CD4-positive, alpha-beta T cell treated with Interferon alpha-2 for 1 hour (primary cell): ENCODE results near the gene DENND1C.

Source experiments
- DNase-seq, 2 donors: peaks; one replicate each; pipeline ENCODE4 v3.0.0-alpha.2; 2020 to 2022

Gene DENND1C

DNA sequence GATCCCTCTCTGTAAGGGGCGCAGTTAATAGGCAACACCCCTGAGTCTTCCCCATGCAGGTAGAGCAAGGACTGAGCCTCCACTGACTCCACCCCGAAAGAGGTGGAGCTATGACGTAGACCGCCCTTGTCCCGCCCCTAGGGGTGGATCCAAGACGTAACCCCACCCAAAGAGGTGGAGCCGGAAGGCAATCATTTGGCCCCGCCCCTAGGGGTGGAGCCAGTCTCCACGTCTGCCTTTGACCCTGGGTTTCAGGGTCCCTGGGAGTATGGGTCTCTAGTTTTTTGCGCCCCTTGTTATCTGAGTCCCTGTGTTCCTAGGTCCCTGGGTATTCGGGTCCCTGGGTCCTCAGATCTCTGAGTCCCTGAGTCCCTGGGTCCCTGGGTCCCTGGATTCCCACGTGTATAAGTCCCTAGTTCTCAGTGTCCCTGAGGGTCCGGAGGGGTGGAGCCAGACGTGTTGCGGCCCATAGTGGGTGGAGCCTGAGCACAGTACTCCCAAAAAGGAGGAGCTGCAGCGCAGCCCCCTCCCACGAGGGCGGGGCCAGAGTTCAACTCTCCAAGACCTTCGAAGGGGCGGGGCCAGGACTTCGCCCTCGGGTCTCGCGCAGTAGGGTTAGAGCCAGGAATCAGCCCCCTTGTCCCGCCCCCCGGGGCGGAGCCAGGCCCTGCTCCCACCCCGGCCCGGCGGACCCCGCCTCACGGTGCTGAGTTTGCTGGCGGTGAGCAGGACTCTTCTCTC, 5.3 kb downstream of the DENND1C start:
- peak; percentile 54 to 73 for DNase-seq

DNA sequence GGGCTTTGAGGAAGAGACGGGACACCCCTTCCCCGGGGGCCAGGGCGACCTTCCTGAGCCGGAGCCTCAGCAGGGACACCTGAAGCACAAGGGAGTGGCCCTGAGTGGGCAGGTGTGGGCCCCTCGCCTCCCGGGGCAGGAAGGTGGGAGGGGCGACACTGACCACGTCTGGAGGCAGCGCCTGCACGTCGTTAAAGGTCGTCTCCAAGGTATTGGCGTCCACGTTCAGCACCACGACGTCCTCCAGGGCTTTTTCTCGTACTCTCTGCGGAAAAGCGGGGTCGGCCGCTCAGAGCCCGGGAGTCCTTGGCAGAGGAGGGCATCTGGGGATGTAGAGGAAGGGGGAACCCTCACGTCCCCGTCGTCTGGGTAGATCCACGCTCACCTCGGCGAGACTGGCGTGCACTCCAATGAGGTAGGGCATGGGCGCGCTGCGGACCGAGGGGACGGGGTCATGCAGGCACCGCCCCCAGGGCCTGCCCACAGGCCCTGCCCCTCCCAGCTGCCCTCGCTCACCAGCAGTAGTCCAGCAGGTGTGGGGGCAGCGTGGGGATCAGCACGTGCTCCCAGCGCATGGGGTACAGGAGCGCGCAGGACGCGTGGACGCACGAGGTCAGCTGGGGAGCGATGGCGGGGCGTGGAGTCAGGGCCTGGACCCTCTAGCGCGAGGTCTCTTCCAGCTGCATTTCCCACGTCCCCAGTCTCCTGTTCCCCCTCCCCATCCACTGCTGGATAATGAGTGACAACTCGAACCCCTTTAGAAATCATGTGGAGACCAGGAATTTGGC, 6.1 kb downstream of the DENND1C start:
- DNase-seq: no peak

DNA sequence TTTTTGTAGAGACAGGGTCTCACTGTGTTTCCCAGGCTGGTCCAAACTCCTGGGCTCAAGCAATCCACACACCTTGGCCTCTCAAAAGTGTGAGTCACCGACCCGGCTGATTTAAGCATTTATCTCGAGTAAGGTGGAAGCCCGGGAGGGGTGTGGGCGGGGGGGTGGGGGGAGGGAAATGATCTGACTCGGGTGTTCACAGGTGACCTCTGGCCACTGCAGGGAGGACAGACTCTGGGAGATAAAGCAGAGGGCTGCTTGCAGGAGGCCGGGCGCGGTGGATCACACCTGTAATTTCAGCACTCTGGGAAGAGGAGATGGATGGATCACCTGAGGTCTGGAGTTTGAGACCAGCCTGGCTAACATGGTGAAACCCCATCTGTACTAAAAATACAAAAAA, 7.9 kb downstream of the DENND1C start:
- DNase-seq: no peak

DNA sequence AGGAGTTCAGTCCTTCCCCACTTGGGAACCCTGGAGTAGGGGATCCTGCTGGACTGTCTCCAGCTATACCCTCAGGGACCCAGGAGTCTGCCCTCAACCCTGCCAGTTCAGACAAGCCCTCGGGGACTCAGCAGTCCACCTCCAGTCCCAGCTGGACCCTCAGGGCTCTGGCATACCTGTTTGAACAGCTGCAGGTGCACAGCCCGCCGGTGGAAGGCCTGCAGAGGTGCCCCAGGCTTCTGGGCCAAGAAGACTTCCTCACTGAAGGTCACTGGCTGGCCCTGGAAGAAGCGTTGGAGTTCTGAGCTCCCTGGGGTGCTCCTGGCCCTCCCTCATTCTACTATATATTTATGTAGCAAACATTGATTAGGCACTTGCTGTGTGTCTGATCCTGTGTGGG, 8.9 kb downstream of the DENND1C start:
- DNase-seq: no peak

DNA sequence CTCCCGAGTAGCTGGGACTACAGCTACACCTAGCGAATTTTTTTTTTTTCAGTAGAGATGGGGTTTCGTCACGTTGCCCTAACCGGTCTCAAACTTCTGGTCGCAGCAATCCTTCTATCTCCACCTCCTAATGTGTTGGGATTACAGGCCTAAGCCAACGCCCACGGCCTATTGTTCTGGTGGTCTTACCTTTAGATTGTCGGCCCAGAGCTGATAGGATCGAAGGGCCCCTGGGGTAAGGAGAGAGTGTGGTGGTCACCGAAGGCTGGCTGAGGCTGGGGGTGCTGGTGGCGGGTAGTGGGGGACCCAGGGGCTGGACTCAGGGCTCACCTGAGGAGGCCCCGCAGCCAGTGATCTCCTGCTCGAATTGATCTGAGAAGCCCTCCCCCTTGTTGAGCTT, 10.5 kb downstream of the DENND1C start:
- DNase-seq: no peak

DNA sequence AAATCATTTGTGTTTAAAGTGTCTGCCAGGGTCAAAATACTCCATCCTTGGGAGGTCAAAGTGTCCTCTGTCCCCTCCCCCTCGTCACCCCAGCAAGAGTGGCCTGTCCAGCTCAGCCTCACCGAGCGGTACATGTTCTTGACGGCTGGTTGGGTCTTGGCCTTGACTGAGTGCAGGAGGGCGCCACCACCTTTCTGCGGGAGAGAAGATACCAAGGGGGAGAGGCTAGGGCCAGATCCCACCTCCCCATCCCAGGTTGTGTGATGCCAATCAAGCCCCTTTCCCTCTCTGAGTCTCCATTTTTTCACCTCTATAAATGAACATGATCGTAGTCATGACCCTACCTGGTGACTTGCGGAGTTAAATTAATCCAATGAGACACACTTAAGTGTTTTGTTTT, 11.4 kb downstream of the DENND1C start:
- DNase-seq: no peak

DNA sequence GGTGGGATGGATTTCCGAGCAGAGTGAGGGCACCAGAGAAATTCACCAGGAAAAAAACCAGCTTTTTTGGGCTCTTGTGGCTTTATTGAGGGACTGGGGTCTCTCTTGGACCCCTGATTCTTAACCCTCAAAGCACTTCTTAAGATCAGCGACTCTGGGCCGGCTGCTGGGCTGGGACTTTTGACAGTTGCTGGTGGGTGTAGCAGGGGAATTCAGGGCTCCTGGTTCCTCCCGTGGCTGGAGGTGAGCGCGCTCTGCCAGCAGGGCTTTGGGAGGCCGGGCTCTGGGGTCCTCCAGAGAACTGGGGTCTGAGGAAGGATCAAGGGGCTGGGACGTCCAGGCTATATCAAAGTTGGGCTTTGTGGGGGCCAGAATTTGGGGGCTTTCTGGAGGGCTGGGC, 14.2 kb downstream of the DENND1C start:
- no peak for DNase-seq

DNA sequence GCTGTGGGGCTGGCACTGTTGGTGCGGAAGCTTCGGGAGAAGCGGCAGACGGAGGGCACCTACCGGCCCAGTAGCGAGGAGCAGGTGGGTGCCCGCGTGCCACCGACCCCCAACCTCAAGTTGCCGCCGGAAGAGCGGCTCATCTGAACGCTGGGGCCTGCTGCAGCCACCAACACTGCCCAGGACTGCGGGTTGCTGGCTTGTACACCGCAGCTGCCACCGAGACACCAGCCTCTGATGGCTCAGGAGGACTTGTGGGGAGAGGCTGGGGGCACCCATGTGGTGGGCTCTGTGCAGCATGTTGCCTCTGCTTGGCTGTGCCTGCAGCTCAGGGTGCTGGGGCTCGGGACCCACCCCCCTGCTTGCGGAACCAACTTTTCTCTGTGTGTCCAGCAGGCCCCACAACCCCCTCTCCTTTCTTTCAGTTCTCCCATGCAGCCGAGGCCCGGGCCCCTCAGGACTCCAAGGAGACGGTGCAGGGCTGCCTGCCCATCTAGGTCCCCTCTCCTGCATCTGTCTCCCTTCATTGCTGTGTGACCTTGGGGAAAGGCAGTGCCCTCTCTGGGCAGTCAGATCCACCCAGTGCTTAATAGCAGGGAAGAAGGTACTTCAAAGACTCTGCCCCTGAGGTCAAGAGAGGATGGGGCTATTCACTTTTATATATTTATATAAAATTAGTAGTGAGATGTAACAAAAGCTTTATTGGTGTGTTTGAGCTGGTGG, 14.9 kb downstream of the DENND1C start:
- DNase-seq: no peak

DNA sequence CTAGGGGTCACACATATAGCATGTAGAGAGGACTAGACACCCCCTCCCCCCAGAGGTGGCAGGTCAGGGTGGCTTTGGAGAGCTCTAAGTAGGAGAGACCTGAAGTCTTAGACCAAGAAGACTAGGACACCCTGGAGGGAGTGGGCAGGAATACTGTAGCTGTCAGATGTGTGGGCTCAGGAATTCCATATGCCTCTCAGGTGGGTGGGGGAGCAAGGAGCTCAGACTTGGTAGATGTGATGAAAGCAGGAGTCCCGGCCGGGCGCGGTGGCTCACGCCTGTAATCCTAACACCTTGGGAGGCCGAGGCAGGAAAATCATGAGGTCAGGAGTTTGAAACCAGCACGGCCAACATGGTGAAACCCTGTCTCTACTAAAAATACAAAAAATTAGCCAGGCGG, 15.9 kb downstream of the DENND1C start:
- DNase-seq: no peak

DNA sequence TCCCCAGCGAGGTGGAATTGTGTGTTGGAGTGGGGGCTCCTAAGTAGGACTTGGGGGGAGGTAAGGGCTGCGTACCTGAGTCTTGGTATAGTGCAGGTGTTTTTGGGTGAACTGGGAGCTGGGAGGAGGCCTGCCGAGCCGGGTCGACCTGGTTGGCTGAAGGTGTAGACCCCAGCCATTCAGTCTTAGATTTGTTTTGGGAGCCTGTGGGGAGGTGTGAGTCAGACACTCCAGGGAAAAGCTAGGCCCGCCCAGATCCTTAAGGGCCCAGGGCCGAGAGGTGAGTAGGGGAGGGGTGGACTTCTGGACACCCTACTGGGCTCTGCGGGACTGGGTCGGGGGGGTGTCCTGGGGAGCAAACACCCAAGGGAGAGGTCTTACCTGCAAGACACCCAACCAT, 16.6 kb downstream of the DENND1C start:
- DNase-seq: no peak

DNA sequence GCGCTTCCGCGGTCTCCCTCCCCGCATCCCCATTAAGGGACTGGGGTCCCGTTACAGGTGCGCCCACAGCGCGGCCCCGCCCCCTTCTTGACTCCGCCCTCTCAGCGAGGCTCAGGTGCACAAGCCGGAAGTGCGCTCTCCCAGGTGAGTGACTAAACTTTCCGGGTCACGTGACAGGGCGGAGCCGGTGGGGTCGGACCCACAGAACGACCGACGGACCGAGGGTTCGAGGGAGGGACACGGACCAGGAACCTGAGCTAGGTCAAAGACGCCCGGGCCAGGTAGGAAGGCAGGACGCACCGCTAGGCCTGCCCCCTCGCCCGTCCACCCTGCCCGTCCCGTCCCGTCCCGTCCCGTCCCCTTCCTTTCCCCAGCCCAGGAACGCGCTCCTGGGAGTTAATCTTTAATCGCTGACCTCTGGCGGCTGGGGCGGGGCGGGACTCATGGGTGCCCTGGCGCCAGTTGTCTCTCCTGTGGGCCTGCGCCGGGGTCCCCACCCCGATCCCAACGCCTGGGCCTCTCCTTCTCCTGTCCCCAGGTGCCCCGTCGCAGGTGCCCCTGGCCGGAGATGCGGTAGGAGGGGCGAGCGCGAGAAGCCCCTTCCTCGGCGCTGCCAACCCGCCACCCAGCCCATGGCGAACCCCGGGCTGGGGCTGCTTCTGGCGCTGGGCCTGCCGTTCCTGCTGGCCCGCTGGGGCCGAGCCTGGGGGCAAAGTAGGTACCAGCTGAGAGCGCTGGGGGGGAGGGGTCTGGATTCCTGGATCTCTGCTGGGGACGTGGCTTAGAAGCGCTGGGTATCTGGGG, 17.3 kb downstream of the DENND1C start, which contains the start of gene CRB3:
CRB3 (plus strand) TSS at position 202 of the 804 bp plus-strand sequence; CDS start at position 633, 431 bp downstream.
- peak; percentile 52 to 68 for DNase-seq

DNA sequence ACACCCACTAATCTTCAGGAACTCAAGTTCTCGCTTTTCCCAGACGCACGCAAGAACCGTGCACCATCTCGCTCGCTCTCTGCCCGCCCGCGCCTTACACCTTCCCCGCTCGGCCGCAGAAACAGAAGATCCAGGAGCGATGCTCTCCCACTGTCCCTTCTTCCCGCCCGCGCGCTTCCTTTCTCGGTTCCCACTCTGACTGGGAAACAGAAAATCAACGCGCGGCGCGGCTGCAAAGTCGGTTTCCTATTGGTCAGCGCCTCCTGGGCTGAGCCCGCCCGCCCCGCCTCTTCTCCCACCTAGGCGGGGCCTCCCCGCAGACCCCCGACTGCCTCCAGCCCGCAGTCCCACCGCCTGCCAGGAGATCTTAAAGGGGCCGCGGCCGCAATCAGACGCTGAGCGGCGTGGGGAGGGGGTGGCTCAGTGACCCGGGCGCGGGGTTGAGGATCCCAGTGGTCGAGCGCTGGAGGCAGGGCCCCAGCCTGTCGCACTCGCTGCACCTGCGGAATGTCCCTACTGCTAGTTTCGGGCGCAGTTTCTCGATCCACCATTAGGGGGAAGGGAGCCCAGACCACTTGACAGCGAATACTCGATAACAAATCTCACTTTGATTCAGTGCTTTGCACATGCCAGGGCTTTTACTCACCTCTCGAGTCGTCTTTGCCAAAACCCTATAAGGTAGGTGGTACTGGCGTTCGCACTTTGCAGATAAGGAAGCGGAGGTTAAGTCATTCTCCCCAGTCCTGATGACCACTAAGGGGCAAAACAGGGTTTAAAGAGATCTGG, 21.3 kb downstream of the DENND1C start:
- DNase-seq: peak; percentile 93 to 98

DNA sequence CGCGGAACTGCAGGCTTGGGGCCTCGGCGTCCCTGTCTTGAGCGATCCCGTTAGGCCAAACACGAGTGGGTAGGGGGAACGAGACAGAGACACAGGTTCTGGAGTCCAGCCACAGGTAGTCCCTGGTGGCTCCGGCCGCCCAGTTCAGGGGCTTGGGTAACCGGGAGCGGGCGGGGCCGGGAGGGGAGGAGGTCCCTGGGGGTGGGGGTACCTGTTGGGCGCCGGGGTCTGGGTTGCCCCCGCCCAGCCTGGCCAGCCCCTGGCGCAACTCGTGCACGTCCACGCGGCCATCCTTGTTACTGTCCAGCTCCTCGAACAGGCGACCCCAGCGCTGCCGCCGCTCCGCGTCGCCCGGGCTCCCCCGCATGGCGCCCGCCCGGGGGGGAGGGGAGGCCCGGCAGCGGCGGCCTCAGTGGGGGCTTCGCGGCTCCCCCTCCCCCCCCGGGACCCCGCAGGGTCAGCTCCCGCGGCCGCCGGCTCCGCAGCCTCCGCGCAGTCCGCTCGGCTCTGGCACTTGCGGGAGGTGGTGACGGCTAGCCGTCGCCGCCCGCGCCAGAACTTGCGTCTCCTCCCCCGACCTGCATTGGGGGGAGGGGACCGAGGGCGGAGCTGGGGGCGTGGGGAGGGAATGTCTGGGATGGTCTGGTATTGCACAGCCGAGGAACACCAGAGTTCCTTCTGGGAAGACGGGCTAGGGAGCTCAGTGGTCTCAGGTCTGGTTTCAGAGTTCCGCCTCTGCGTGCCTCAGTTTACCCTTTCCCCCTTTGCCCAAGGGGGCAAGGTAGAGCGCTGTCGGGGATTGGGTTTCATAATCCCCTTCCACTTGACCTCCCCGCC, 22.1 kb downstream of the DENND1C start, which contains the start of gene SLC25A23:
SLC25A23 (minus strand) TSS at position 531 of the 837 bp plus-strand sequence; CDS start at position 367, 164 bp downstream.
- DNase-seq: peak; percentile 54 to 67

DNA sequence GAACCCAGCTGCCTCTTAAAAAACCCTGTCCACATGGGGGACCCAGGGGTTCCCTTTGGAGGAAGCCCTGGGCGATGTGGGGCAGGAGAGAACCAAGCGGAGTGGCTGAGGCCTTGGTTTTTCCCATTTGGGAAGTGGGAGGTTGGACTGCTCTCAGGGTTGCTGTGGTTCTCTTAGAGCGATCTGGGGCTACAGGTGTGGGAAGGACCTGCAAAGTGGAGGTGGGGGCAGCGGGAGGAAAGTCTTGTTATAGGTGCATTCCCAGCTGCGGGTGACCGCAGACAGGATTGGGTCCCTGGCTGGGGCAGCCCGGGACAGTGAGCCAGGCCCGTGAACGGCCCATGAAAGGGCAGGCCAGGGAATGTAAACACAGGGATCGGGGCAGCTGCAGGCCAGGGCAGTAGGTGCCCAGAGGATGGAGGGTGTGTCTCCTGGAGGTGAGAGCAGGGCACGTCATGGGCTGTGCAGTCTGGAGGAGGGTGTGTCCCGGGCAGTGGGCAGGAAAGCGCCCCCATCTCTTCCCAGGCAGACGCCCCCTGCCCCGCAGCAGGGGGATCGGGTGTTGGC, 22.8 kb downstream of the DENND1C start:
- no peak for DNase-seq

DNA sequence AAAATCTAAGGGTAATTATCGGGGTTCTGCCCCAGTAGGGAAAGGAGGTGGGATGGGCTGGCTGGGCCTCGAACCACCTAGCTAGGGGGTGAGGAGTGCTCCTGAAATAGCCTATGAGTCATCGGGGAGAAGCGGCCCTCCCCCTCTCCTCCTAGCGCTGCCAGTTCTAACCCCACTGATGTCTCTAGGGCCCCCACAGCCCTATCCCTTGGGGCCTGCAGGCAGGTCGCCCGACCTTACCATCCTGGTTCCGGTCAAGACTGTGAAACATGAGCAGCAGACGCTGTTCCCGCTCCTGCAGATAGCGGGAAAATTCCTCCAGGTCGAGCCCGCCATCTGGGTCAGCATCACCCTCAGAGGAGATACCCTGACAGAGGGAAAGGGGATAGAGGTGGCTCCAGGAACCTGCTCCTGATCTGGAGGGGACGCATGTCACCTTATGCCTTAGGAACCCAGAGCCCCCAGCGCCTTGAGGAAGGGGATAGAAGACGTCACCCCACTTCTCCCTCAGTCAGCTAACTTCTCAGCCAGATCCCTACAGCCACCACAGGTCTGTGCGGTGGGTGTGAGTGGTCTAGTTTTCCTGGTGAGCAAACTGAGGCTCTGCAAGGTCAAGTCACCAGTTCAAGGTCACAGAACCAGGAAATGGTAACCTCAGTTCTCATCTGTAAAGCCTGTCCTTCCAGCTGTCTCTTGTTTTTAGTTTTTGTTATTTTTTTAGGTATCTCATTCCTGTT, 23.5 kb downstream of the DENND1C start:
- no peak for DNase-seq

DNA sequence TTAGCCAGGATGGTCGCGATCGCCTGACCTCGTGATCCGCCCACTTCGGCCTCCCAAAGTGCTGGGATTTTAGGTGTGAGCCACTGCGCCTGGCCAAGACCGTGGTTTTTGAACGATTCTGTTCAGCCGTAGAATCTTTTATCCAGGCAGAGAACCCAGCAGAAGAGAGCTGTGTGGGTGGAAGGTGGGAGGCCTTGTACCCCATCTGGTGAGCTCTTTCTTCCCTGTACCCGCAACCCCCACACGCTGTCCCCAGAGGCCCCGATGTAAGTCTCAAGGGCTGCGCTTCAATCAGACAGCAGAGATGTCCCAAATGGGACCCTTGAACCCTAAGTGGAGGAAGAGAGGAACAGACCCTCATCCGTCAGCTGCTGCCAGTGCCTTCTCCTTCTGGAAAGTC, 25.7 kb downstream of the DENND1C start:
- DNase-seq: no peak

DNA sequence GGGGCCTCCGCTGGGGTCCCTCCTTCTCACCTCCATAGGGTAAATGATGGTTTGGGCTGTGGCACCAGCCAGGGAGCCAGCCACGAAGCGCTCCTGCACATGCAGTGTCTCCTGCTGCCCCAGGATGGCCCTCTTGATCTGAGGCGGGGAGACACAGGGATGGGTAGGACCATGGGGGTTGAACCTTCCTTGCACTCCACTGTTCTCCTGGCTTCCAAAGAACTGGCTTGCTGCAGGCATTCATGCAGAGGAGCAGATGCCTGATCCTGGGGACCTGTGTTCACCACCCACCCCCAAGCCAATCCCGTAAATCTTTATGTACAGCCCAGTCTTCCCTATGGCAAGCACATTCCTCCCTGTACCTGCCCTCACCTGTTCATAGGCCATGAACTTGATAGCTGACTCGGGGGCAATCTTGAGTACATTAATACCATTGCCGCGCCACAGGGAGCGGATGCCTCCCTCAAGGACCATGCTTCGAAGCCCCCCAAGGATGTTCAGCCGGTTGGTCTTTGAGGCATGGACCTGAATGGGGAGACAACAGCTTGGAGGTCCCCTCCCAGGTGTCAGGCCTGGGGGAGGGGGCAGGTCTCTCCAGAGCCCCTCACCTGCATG, 27.5 kb downstream of the DENND1C start:
- DNase-seq: no peak

DNA sequence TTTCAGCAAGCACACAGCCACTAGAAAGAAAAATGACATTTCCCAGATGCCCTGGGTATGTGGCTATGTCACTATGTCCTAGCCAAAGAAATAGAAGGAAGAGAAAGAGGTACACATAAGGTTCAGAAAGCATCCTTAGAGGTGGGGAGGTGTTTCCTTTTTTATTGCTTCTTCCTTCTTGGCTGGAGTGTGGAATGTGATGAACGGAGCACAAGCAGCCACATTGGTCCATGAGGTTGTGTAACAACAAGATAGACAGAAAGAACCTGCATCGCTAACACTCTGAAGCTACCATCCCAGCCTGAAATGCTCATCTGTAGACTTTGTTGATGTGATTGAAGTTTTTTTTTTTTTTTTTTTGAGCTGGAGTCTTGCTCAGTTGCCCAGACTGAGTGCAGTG, 28.7 kb downstream of the DENND1C start:
- no peak for DNase-seq

DNA sequence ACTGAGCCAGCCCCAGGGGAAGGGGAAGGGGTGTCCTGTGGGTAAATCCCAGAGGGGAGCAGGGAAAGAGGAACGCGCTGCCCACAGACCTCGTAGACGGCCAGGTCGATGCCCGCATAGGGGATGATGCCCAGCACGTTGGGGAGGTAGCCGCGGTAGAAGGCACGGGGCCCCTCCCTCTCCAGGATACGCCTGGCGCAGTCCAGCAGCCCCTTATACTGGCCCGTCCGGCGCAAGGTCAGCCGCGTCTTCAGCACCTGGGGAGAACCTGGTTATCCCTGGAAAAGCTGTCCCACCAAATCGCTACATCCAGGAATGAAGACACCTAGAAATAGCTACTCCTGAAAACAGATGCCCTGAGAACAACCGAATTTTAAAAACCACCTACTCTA, 29.4 kb downstream of the DENND1C start:
- DNase-seq: no peak
